Adrenal gland (tissue), 5 donors: Measurements from ENCODE around the gene NR2C1.

Experiments
- POLR2A ChIP-seq, 2 donors: fragments of 450-650 bp; IDR thresholded peaks; one replicate each; pipeline ENCODE4 v1.6.1; 2017; ENCODE audit warnings: antibody characterized with exemption in 2 of 2, mild to moderate bottlenecking in 2 of 2, moderate library complexity in 1 of 2
- TF ChIP-seq, protein P1 (sequence below), 6 experiments: fragments of 450-650 bp in 4 of 6; fragments of 200-600 bp in 2 of 6; sonication (generic) in 1 of 6; IDR thresholded peaks; 1 replicate in 5 of 6; 2 replicates in 1 of 6; pipeline versions ENCODE4 v1.5.1 to v1.8.0; 2016 to 2021; ENCODE audit warnings: antibody characterized with exemption in 6 of 6, mild to moderate bottlenecking in 2 of 6, moderate library complexity in 1 of 6
- donor health status: DM: no; HTN: no; CAD: no.

DNA sequence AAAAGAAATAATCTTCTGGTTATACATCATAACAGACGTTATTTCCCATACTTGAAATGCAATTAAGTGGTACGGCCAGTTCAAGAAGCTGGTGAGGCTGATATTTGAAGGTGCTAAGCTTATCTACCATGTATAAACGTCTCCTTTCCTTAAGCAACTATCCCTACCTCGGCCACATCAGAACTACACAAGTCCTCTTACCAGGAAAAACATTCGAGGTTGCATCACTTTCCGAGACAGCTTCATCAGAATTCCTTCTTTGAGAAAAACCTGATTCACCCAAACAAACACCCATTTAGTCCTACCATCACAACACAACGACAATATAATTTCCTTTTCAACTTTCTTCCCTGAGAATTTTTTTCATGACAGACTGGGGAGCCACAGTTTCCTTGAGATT, 33.9 kb upstream of the NR2C1 start:
- TF ChIP-seq, protein P1, sequence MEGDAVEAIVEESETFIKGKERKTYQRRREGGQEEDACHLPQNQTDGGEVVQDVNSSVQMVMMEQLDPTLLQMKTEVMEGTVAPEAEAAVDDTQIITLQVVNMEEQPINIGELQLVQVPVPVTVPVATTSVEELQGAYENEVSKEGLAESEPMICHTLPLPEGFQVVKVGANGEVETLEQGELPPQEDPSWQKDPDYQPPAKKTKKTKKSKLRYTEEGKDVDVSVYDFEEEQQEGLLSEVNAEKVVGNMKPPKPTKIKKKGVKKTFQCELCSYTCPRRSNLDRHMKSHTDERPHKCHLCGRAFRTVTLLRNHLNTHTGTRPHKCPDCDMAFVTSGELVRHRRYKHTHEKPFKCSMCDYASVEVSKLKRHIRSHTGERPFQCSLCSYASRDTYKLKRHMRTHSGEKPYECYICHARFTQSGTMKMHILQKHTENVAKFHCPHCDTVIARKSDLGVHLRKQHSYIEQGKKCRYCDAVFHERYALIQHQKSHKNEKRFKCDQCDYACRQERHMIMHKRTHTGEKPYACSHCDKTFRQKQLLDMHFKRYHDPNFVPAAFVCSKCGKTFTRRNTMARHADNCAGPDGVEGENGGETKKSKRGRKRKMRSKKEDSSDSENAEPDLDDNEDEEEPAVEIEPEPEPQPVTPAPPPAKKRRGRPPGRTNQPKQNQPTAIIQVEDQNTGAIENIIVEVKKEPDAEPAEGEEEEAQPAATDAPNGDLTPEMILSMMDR (IDR thresholded peaks at IDR 0.05) = no peak
- no peak for TF ChIP-seq POLR2A (IDR thresholded peaks at IDR 0.05)
